GM13976 (cell line): ENCODE results near the gene EXOC6B.

ENCODE experiments used
- DNase-seq: peaks from one replicate; pipeline ENCODE4 v3.0.0; 2012; ENCODE audit warnings: low spot score
- in situ Hi-C: fragments of 300-500 bp; cut with MboI; formaldehyde crosslinking; loops from one replicate; pipeline ENCODE4 v1.12.0; 2022; ENCODE audit warnings: low sequenced_read_pairs, mixed read lengths, inconsistent platforms; ENCODE audit not compliant: unreplicated experiment
- TF ChIP-seq, protein P1 (sequence below): IDR thresholded peaks from 2 replicates; pipeline ENCODE4 v1.5.1; 2012; ENCODE audit warnings: borderline replicate concordance, mild to moderate bottlenecking; ENCODE audit not compliant: insufficient read depth; ENCODE audit errors: extremely low read depth, missing control alignments, control extremely low read depth

The EXOC6B gene

DNA sequence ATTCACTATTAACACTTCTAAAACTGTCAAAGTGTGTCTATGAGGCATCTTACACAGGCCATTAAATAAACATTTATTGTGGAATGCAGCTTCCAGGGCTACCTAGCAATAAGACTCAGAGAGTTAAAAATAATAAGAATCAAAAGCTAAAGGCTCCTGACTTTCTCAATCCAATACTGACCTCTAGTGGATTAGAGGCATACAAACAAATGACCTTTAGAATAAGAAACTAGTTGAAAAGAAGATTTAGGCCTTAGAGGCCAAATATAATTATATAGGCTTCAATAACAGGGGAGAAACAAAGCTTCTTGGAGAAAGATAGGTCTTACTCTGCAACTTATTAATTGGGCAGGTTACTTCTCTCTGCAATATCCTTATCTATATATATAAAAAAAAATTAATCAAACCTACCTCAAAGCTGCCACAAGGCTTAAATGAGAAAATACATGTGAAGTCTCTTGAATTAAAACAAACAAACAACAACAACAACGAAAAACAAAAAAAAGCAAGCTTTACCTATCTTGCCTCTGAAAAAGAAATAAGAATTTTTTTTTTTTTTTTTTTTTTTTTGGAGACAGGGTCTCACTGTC is 246.1 kb downstream of the EXOC6B start:
- in situ Hi-C loops, result no loop called here
- TF ChIP-seq, protein P1, sequence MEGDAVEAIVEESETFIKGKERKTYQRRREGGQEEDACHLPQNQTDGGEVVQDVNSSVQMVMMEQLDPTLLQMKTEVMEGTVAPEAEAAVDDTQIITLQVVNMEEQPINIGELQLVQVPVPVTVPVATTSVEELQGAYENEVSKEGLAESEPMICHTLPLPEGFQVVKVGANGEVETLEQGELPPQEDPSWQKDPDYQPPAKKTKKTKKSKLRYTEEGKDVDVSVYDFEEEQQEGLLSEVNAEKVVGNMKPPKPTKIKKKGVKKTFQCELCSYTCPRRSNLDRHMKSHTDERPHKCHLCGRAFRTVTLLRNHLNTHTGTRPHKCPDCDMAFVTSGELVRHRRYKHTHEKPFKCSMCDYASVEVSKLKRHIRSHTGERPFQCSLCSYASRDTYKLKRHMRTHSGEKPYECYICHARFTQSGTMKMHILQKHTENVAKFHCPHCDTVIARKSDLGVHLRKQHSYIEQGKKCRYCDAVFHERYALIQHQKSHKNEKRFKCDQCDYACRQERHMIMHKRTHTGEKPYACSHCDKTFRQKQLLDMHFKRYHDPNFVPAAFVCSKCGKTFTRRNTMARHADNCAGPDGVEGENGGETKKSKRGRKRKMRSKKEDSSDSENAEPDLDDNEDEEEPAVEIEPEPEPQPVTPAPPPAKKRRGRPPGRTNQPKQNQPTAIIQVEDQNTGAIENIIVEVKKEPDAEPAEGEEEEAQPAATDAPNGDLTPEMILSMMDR, result peak; percentile 23
- DNase-seq, result peak; percentile 29

- TF ChIP-seq, protein P1, result no peak
- in situ Hi-C loops, result no loop called here
These were observed 249.0 kb downstream of the EXOC6B start for GRCh38 chr2:72576861-72577260.

DNA sequence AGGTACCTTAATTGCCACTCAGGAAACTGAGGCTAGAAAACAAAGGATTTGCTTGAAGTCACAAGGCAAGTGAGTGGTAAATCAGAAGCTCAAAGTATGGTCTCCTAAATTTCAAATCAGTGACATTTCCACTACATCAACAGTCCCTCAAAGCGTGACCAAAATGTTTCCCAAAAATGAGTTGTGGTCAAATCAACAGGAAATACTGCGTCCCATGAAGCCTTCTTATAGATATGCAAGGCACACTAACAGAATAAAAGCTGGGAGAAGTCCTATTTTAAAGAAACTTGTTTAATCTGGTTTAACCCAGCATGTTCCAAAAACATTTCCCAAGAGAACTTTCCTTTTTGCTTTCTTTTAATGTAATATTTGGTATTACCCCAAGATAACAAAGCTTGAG is 249.4 kb downstream of the EXOC6B start:
- in situ Hi-C loops, result no loop called here
- DNase-seq, result no peak
- TF ChIP-seq, protein P1, result no peak

More at GRCh38 chr2:72576861-72577260, 249.0 kb downstream of the EXOC6B start:
- no peak for DNase-seq

GRCh38 chr2:72574886-72575285 is 250.9 kb downstream of the EXOC6B start:
- TF ChIP-seq, protein P1, result no peak
- in situ Hi-C loops, result no loop called here
- DNase-seq, result no peak

DNA sequence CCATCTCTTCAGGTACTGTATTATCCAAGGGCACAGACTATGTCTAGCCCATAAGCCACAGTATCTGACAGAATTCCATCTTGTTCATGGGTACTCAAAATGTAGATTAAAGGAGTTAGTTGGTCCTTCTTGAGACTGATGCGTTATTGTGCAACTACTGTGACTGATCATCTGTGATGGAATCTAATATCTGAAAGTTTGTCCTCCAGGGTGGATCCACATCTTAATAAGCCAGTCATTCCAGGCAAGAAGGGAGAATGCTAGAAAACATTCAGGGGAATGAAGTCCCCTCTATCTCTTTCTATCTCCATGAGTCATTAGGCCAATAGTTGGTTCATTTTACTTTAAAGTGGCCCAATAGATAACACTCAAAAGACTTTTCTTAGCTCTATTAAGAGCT is 252.6 kb downstream of the EXOC6B start:
- TF ChIP-seq, protein P1, result no peak
- in situ Hi-C loops, result no loop called here
- DNase-seq, result no peak

- in situ Hi-C loops, result no loop called here
- DNase-seq, result no peak
- TF ChIP-seq, protein P1, result no peak
These were observed 253.3 kb downstream of the EXOC6B start for GRCh38 chr2:72572501-72572900.
